PC-3 (cell line): ENCODE measurements around the gene CHD2. TPM values are rescaled to one million over a fixed set of nuclear protein-coding genes. Genes with fewer than 3 reads are reported as not detected.

Experiments used
- ATAC-seq: fragments of 200-7000 bp; cut with Tn5 transposase; 2 replicates; pipeline ENCODE4 v1.9.1; 2020; ENCODE audit warnings: mild to moderate bottlenecking, moderate library complexity
- BruUV-seq: library from RNA; stranded (reverse); fragments of 400-500 nt; replicated peaks from 2 replicates; lab custom pipeline; 2021; lab: Mats Ljungman, UMichigan
- CTCF ChIA-PET: fragments of 300-600 bp; sonication (Branson Sonifier 250); formaldehyde crosslinking; loops from one replicate; lab custom pipeline; 2022; ENCODE audit warnings: antibody characterized with exemption; lab: Charles Lee
- POLR2A ChIA-PET: fragments of 300-600 bp; sonication (Branson Sonifier 250); formaldehyde crosslinking; loops from one replicate; lab custom pipeline; 2022; ENCODE audit warnings: antibody characterized with exemption; ENCODE audit not compliant: unreplicated experiment; lab: Charles Lee
- DNase-seq: peaks from one replicate; pipeline ENCODE4 v3.0.0-alpha.2; 2015
- H2AFZ ChIP-seq: fragments of 300-600 bp; sonication (generic); 2 replicates; pipeline ENCODE4 v1.6.0; 2016; ENCODE audit warnings: antibody characterized with exemption, low read length
- H3F3A ChIP-seq: fragments of 300-600 bp; sonication (generic); one replicate; pipeline ENCODE4 v1.6.0; 2017; ENCODE audit warnings: antibody characterized with exemption, low read length, control low read depth, mild to moderate bottlenecking; ENCODE audit not compliant: unreplicated experiment
- H3K27ac ChIP-seq: fragments of 300-600 bp; sonication (generic); 2 replicates; pipeline ENCODE4 v1.5.1; 2016; ENCODE audit warnings: mild to moderate bottlenecking, low read length
- H3K27me3 ChIP-seq: fragments of 300-600 bp; sonication (generic); 2 replicates; pipeline ENCODE4 v1.6.1; 2016; ENCODE audit warnings: low read length, mixed read lengths
- H3K36me3 ChIP-seq: fragments of 300-600 bp; sonication (generic); 2 replicates; pipeline ENCODE4 v1.6.1; 2016; ENCODE audit warnings: low read depth, mixed run types, low read length, mixed read lengths
- H3K4me1 ChIP-seq: fragments of 300-600 bp; sonication (generic); 2 replicates; pipeline ENCODE4 v1.5.1; 2016; ENCODE audit warnings: low read length; ENCODE audit not compliant: insufficient read depth
- H3K4me2 ChIP-seq: fragments of 300-600 bp; sonication (generic); 2 replicates; pipeline ENCODE4 v1.6.0; 2016; ENCODE audit warnings: low read length
- H3K4me3 ChIP-seq: fragments of 300-600 bp; sonication (generic); 2 replicates; pipeline ENCODE4 v1.5.1; 2016; ENCODE audit warnings: mild to moderate bottlenecking, low read length, mixed read lengths
- H3K79me2 ChIP-seq: fragments of 300-600 bp; sonication (generic); 2 replicates; pipeline ENCODE4 v1.6.1; 2017; ENCODE audit warnings: low read length, mixed read lengths
- H3K9ac ChIP-seq: fragments of 300-600 bp; sonication (generic); 2 replicates; pipeline ENCODE4 v1.6.0; 2016; ENCODE audit warnings: mild to moderate bottlenecking, low read length
- H3K9me2 ChIP-seq: fragments of 300-600 bp; sonication (generic); replicated peaks from 2 replicates; pipeline ENCODE4 v1.6.1; 2016; ENCODE audit warnings: mixed run types, low read length, mixed read lengths
- H3K9me3 ChIP-seq: fragments of 300-600 bp; sonication (generic); 2 replicates; pipeline ENCODE4 v1.6.1; 2016; ENCODE audit warnings: low read length, mixed read lengths
- H4K20me1 ChIP-seq: fragments of 300-600 bp; sonication (generic); 2 replicates; pipeline ENCODE4 v1.6.1; 2016; ENCODE audit warnings: low read length, mixed read lengths
- CTCF ChIP-seq: fragments of 300-600 bp; sonication (generic); conservative IDR thresholded peaks from 2 replicates; pipeline ENCODE4 v1.5.1; 2017; ENCODE audit warnings: antibody characterized with exemption, low read depth, mild to moderate bottlenecking, low read length
- EZH2 ChIP-seq: fragments of 300-600 bp; sonication (generic); IDR thresholded peaks from one replicate; pipeline ENCODE4 v1.6.1; 2017; ENCODE audit warnings: antibody characterized with exemption, mild to moderate bottlenecking, low read length; ENCODE audit not compliant: unreplicated experiment
- EZH2phosphoT487 ChIP-seq: fragments of 300-600 bp; sonication (generic); IDR thresholded peaks from 2 replicates; pipeline ENCODE4 v1.6.1; 2018; ENCODE audit warnings: mild to moderate bottlenecking, antibody characterized with exemption, low read length, borderline replicate concordance
- intact Hi-C: fragments of 100-400 bp; cut with micrococcal nuclease; formaldehyde crosslinking; loops from 2 replicates; pipeline ENCODE4 v1.9.0; 2023
- total RNA-seq: library from RNA; depleted of rRNA; stranded (reverse); fragments of >200 nt; gene quantifications from 2 replicates; pipeline ENCODE4 v1.2.3, GENCODE V29; 2014

CHD2 gene
- total RNA-seq, 1 experiment from 2014 or later: 42.7 TPM

- no TSS peak for BruUV-seq
- Histone ChIP-seq H3K9ac (no peak overlapping the region), H3K4me3 (no peak overlapping the region), H4K20me1 (no peaks in the 10 kb centered on the region), H3K9me3 (no peaks in the 10 kb centered on the region), H3K27ac (no peak overlapping the region), H3K4me1 (no peaks in the 10 kb centered on the region), H3K4me2 (no peak overlapping the region), H3K36me3 (no peaks in the 10 kb centered on the region), H3K79me2 (no peaks in the 10 kb centered on the region), H3K9me2 (no peaks in the 10 kb centered on the region), H3F3A (no peaks in the 10 kb centered on the region), H2AFZ (no peak overlapping the region), H3K27me3 (no peaks in the 10 kb centered on the region)
- intact Hi-C loops: no loop called here
- ChIA-PET CTCF (no interaction called here), POLR2A (no interaction called here)
- ATAC-seq (no peak), DNase-seq (no peak)
- TF ChIP-seq EZH2 (no peak), CTCF (no peak), EZH2phosphoT487 (no peak)
Observed at GRCh38 chr15:93040288-93041158, 140.4 kb downstream of the CHD2 start.

- H3K27ac ChIP-seq: no peak overlapping the region
- ATAC-seq (no peak), DNase-seq (no peak)
- intact Hi-C loops: no loop called here
- H3K9me2 ChIP-seq: no peaks in the 10 kb centered on the region
- no peaks in the 10 kb centered on the region for H3K27me3 ChIP-seq
- POLR2A ChIA-PET: no interaction called here
- CTCF ChIA-PET: no interaction called here
- H3K9ac ChIP-seq: no peak overlapping the region
- H2AFZ ChIP-seq: no peak overlapping the region
- no TSS peak for BruUV-seq
- no peaks in the 10 kb centered on the region for H3F3A ChIP-seq
- H3K79me2 ChIP-seq: no peaks in the 10 kb centered on the region
- H3K4me3 ChIP-seq: no peak overlapping the region
- no peaks in the 10 kb centered on the region for H4K20me1 ChIP-seq
- no peaks in the 10 kb centered on the region for H3K4me1 ChIP-seq
- no peak for TF ChIP-seq EZH2
- TF ChIP-seq EZH2phosphoT487: no peak
- no peak for TF ChIP-seq CTCF
- H3K9me3 ChIP-seq: no peaks in the 10 kb centered on the region
- H3K4me2 ChIP-seq: no peak overlapping the region
- H3K36me3 ChIP-seq: no peaks in the 10 kb centered on the region
Observed at GRCh38 chr15:93041159-93041547, 141.0 kb downstream of the CHD2 start.

- no TSS peak for BruUV-seq
- intact Hi-C loops: no loop called here
- H3K4me1 ChIP-seq: no peaks in the 10 kb centered on the region
- no peak overlapping the region for H2AFZ ChIP-seq
- no peaks in the 10 kb centered on the region for H3K79me2 ChIP-seq
- no peak overlapping the region for H3K4me2 ChIP-seq
- ATAC-seq (no peak), DNase-seq (no peak)
- no peak overlapping the region for H3K27ac ChIP-seq
- no peak overlapping the region for H3K9ac ChIP-seq
- no peaks in the 10 kb centered on the region for H3K27me3 ChIP-seq
- no peaks in the 10 kb centered on the region for H4K20me1 ChIP-seq
- no peak overlapping the region for H3K4me3 ChIP-seq
- ChIA-PET CTCF (no interaction called here), POLR2A (no interaction called here)
- no peaks in the 10 kb centered on the region for H3K36me3 ChIP-seq
- no peaks in the 10 kb centered on the region for H3F3A ChIP-seq
- TF ChIP-seq EZH2phosphoT487 (no peak), EZH2 (no peak), CTCF (no peak)
- no peaks in the 10 kb centered on the region for H3K9me2 ChIP-seq
- H3K9me3 ChIP-seq: no peaks in the 10 kb centered on the region
Observed at GRCh38 chr15:93042211-93042610, 142.1 kb downstream of the CHD2 start.
